Gastroesophageal sphincter (tissue), 4 donors: ENCODE results near the gene LRP1B. TPM values are rescaled to one million over a fixed set of nuclear protein-coding genes. Genes with fewer than 3 reads are reported as not detected.

Experiments used
- ATAC-seq: fragments of 150-250 bp; one replicate; pipeline ENCODE4 v1.9.1; 2016; ENCODE audit warnings: mild to moderate bottlenecking, moderate library complexity
- H3K27ac ChIP-seq, 4 donors: fragments of 200-600 bp; sonication (generic) in 3 of 4; 1 replicate in 3 of 4; 2 replicates in 1 of 4; pipeline ENCODE4 v1.5.1; 2016 to 2019
- H3K27me3 ChIP-seq: fragments of 200-600 bp; sonication (generic); one replicate; pipeline ENCODE4 v1.5.1; 2019
- H3K36me3 ChIP-seq, 2 donors: fragments of 200-600 bp; sonication (generic); one replicate each; pipeline ENCODE4 v1.5.1; 2019; ENCODE audit warnings: control low read depth in 1 of 2
- H3K4me1 ChIP-seq, 3 donors: fragments of 200-600 bp; sonication (generic); 1 replicate in 2 of 3; 2 replicates in 1 of 3; pipeline ENCODE4 v1.5.1; 2016 to 2019; ENCODE audit warnings: control low read depth in 2 of 3
- H3K4me3 ChIP-seq, 2 donors: fragments of 200-600 bp; sonication (generic); one replicate each; pipeline ENCODE4 v1.5.1; 2019; ENCODE audit warnings: mild to moderate bottlenecking in 1 of 2, moderate library complexity in 1 of 2
- H3K9me3 ChIP-seq, 3 donors: fragments of 200-600 bp; sonication (generic); one replicate each; pipeline ENCODE4 v1.5.1; 2017 to 2019; ENCODE audit warnings: control low read depth in 2 of 3
- EP300 ChIP-seq: sonication (generic); formaldehyde crosslinking; IDR thresholded peaks from one replicate; pipeline ENCODE4 v1.6.1; 2017; ENCODE audit warnings: antibody characterized with exemption, mild to moderate bottlenecking
- POLR2A ChIP-seq, 2 donors: fragments of 450-650 bp; IDR thresholded peaks; one replicate each; pipeline ENCODE4 v1.6.1; 2017; ENCODE audit warnings: antibody characterized with exemption in 2 of 2, mild to moderate bottlenecking in 2 of 2, moderate library complexity in 1 of 2
- POLR2AphosphoS5 ChIP-seq: sonication (generic); formaldehyde crosslinking; IDR thresholded peaks from one replicate; pipeline ENCODE4 v1.6.1; 2017; ENCODE audit warnings: antibody characterized with exemption
- WGBS, 2 donors: methylation state at CpG; one replicate each; pipeline ENCODE4 v1.1.5; 2018; ENCODE audit warnings: low coverage in 1 of 2; 5-methylcytosine and 5-hydroxymethylcytosine counted together
- total RNA-seq, 4 donors: library from RNA; depleted of rRNA; stranded (reverse); fragments of >200 nt; gene quantifications; one replicate each; pipeline ENCODE4 v1.1.0, GENCODE V29; 2016
- TF ChIP-seq, protein P1 (sequence below), 4 experiments: fragments of 200-600 bp in 2 of 4; fragments of 450-650 bp in 2 of 4; sonication (generic) in 1 of 4; IDR thresholded peaks; one replicate each; pipeline ENCODE4 v1.5.1; 2017 to 2019; ENCODE audit warnings: antibody characterized with exemption in 4 of 4, mild to moderate bottlenecking in 2 of 4, moderate library complexity in 2 of 4

The LRP1B gene
- total RNA-seq, 4 donors from 2014 or later, result 0.27 to 20.7 (median 3.2) TPM

DNA sequence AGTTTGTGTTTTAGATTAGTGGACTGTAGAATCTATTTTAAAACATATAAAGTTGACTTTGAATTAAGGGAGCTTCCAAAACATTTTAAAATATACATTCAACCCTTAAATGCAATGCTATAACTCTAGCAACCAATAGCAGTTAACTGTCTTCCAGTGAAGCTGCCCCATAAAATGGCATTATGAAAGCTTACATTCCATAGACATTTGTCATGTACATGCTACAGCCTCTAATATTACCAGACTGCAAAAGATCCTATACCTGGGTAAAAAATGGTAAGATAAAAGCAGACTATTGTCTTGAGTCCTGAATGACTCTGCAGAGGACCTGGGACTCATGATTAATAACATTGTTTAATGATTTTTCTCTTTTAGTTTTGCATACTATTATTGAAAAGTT, 489.4 kb downstream of the LRP1B start:
- H3K4me3 ChIP-seq, result no peak overlapping the region
- no peaks in the 10 kb centered on the region for H3K36me3 ChIP-seq
- no peaks in the 10 kb centered on the region for H3K27me3 ChIP-seq
- no peaks in the 10 kb centered on the region for H3K4me1 ChIP-seq
- no peak for TF ChIP-seq POLR2A (IDR thresholded peaks at IDR 0.05)
- TF ChIP-seq, protein P1, sequence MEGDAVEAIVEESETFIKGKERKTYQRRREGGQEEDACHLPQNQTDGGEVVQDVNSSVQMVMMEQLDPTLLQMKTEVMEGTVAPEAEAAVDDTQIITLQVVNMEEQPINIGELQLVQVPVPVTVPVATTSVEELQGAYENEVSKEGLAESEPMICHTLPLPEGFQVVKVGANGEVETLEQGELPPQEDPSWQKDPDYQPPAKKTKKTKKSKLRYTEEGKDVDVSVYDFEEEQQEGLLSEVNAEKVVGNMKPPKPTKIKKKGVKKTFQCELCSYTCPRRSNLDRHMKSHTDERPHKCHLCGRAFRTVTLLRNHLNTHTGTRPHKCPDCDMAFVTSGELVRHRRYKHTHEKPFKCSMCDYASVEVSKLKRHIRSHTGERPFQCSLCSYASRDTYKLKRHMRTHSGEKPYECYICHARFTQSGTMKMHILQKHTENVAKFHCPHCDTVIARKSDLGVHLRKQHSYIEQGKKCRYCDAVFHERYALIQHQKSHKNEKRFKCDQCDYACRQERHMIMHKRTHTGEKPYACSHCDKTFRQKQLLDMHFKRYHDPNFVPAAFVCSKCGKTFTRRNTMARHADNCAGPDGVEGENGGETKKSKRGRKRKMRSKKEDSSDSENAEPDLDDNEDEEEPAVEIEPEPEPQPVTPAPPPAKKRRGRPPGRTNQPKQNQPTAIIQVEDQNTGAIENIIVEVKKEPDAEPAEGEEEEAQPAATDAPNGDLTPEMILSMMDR (IDR thresholded peaks at IDR 0.05), result no peak
- TF ChIP-seq EP300, result no peak
- TF ChIP-seq POLR2AphosphoS5, result no peak
- H3K27ac ChIP-seq, result no peak overlapping the region
- no peak for ATAC-seq
- H3K9me3 ChIP-seq, result no peaks in the 10 kb centered on the region

GRCh38 chr2:141639809-141640208, 491.0 kb downstream of the LRP1B start:
- Histone ChIP-seq H3K27ac (no peak overlapping the region), H3K4me1 (no peaks in the 10 kb centered on the region), H3K9me3 (no peaks in the 10 kb centered on the region), H3K36me3 (no peaks in the 10 kb centered on the region), H3K4me3 (no peak overlapping the region), H3K27me3 (no peaks in the 10 kb centered on the region)
- TF ChIP-seq, protein P1 (IDR thresholded peaks at IDR 0.05), result no peak
- no peak for TF ChIP-seq EP300
- no peak for TF ChIP-seq POLR2AphosphoS5
- TF ChIP-seq POLR2A (IDR thresholded peaks at IDR 0.05), result no peak
- 48 to 61% methylated on average over 3 of the region's 3 CpGs for WGBS, 2 donors
- no peak for ATAC-seq

DNA sequence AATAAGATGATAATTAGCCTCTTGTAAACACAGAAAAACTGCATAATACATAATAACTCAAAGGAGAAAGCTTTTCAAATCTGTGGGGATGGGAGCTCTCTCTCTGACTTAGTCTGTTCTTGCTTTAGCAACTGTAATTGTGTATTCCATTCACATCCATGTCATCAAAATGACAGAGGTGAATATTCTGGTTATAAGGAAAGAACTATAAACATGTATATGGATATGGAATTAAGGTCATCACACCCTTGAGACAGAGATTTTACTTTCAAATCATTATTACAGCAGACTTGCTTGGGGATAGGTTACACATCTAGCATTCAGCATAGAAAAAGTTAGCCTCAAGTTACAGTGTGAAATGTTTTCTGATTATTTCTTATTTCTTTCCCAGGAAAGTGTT, 497.7 kb downstream of the LRP1B start:
- no peak for ATAC-seq
- no peak overlapping the region for H3K27ac ChIP-seq
- no peaks in the 10 kb centered on the region for H3K36me3 ChIP-seq
- no peaks in the 10 kb centered on the region for H3K9me3 ChIP-seq
- H3K4me3 ChIP-seq, result no peak overlapping the region
- no peaks in the 10 kb centered on the region for H3K4me1 ChIP-seq
- TF ChIP-seq, protein P1 (IDR thresholded peaks at IDR 0.05), result no peak
- no peak for TF ChIP-seq EP300
- TF ChIP-seq POLR2AphosphoS5, result no peak
- no peak for TF ChIP-seq POLR2A (IDR thresholded peaks at IDR 0.05)
- H3K27me3 ChIP-seq, result no peaks in the 10 kb centered on the region

GRCh38 chr2:141630407-141630930, 500.3 kb downstream of the LRP1B start:
- H3K27ac ChIP-seq, result no peak overlapping the region
- no peaks in the 10 kb centered on the region for H3K9me3 ChIP-seq
- no peak overlapping the region for H3K4me3 ChIP-seq
- WGBS, 2 donors, result 40 to 76% methylated on average over 3 of the region's 3 CpGs
- no peaks in the 10 kb centered on the region for H3K36me3 ChIP-seq
- TF ChIP-seq, protein P1 (IDR thresholded peaks at IDR 0.05), result no peak
- TF ChIP-seq POLR2AphosphoS5, result no peak
- no peak for TF ChIP-seq EP300
- no peak for TF ChIP-seq POLR2A (IDR thresholded peaks at IDR 0.05)
- H3K27me3 ChIP-seq, result no peaks in the 10 kb centered on the region
- ATAC-seq, result no peak
- no peaks in the 10 kb centered on the region for H3K4me1 ChIP-seq

GRCh38 chr2:141620372-141620771, 510.4 kb downstream of the LRP1B start:
- ATAC-seq, result no peak
- Histone ChIP-seq H3K36me3 (no peaks in the 10 kb centered on the region), H3K4me1 (no peaks in the 10 kb centered on the region), H3K27me3 (no peaks in the 10 kb centered on the region), H3K9me3 (no peaks in the 10 kb centered on the region), H3K4me3 (no peak overlapping the region), H3K27ac (no peak overlapping the region)
- TF ChIP-seq POLR2A (IDR thresholded peaks at IDR 0.05), result no peak
- TF ChIP-seq, protein P1 (IDR thresholded peaks at IDR 0.05), result no peak
- no peak for TF ChIP-seq EP300
- TF ChIP-seq POLR2AphosphoS5, result no peak
